Raji (cell line): Measurements from ENCODE around the gene FLOT1.

Experiments
- POLR2A ChIP-seq: IDR thresholded peaks from 2 replicates; pipeline ENCODE4 v1.6.1; 2011; ENCODE audit warnings: low read depth, low read length, control low read depth; ENCODE audit not compliant: insufficient read depth

FLOT1 gene

GRCh38 chr6:30754631-30755030 lies 12.1 kb upstream of the FLOT1 start:
- TF ChIP-seq POLR2A, result no peak

DNA sequence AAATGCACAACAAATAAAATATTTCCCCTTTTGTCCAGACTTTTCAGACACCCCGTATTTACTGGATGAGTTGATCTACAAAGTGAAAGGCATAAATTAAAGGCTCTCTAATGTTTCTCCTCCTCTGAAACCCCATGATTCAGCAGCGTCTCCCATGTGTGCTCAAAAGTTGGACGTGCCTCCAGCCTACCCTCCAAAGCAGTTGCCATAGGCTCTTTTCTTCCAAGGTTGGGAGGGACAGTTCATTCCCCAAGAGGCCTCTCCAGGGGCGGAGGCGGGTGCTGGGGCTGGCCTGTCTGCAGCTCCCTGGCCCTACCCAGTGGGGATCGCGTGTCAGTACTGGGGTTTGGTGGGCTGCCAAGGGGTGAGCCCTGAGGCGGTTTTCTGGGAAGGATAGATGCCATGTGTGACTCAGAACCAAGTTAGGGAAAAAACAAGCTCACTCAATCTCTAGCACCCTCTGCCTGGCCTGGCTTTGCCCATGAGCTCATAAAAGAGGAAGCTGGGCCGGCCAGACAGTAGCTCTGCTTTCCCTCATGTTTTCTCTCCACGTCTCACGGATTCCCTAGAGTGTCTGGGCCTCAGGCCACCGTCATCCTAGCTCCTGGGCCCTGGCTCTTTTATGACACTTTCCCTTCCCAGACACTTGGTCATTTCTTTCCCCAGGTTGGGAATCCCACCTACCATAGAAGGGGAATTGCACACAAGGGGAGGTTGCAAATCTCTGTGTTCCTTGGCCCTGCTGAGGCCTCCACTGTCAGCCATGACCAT lies 9.9 kb upstream of the FLOT1 start:
- TF ChIP-seq POLR2A, result no peak

- no peak for TF ChIP-seq POLR2A
Observed at GRCh38 chr6:30750379-30750668, 7.8 kb upstream of the FLOT1 start.

- TF ChIP-seq POLR2A, result no peak
Observed at GRCh38 chr6:30749554-30750378, 7.3 kb upstream of the FLOT1 start.

DNA sequence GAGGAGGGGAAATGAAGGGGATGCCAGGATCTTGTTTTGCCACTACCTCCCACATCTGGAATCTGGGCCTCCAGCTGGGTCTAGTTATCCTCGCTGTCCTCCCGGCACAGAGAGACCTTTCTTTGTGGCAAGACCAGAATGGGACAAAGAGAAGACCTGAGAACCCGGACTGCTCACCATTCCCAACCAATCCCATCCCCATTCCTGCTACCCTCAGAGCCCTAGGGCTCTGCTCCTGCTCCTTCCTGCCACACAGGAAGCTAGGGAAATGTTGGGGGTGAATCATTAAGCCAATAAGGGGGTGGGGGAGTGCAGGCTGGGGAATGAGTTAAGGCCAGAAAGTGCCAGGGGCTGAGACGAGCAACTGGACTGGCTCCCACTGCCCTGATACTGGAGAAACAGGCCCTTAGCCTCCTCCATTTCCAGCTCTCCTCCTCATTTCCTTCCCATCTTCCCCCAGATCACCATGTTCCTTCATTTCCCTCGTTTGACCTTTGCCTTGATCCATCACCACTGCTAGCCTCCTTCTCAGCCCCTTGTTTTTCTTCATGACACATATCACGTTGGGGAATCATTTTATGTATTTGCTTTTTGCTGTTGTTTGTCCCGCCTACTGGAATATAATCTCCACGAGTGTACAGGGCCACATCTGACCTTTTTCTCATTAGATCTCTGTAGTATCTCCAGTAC lies 6.5 kb upstream of the FLOT1 start:
- TF ChIP-seq POLR2A, result no peak

GRCh38 chr6:30747902-30748769 lies 5.6 kb upstream of the FLOT1 start:
- no peak for TF ChIP-seq POLR2A

DNA sequence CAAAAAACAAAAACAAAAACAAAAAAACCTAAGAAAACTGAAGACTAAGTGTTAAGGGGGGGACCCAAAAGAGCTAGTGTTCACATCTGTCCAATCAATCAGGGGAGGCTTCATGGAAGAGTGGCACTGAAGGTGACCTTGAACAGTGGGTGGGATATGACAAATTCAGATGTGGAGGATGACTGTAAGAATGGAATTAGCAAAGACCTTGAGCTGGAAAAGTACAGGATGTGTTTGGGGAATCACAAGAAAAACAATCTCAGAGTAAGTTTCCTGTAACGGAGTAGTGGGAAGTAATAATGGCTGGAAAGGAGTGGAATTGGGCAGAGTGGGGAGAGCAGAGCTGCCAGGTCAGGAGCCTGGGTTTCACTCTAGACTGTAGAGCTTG lies 4.8 kb upstream of the FLOT1 start:
- no peak for TF ChIP-seq POLR2A

- peak; percentile 69 for TF ChIP-seq POLR2A
Observed at GRCh38 chr6:30744054-30744805, 1.7 kb upstream of the FLOT1 start, which contains the start of gene IER3. Gene IER3 (minus strand): TSS chr6:30744547. CDS start chr6:30744518, 29 bp downstream.

GRCh38 chr6:30743099-30744053 lies 889 bp upstream of the FLOT1 start:
- no peak for TF ChIP-seq POLR2A

- no peak for TF ChIP-seq POLR2A
Observed at GRCh38 chr6:30741789-30742315, 635 bp downstream of the FLOT1 start.

- TF ChIP-seq POLR2A, result no peak
Observed at GRCh38 chr6:30741063-30741779, 1.3 kb downstream of the FLOT1 start.

DNA sequence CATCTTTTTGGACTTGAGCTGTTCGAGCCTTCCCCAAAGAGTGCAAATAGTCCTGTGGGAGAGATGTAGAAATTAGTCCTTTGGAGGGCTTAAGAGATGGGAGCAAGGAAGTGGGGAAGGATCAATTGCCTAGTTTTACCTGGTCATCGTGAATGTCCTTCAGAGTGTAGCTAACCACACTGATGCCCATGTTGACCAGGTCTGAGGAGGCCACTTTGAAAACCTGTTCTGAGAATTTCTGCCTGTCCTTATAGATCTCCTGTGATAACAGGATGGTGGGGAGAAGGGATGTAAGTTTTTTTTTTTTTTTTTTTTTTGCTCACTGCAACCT lies 2.0 kb downstream of the FLOT1 start:
- TF ChIP-seq POLR2A, result no peak

DNA sequence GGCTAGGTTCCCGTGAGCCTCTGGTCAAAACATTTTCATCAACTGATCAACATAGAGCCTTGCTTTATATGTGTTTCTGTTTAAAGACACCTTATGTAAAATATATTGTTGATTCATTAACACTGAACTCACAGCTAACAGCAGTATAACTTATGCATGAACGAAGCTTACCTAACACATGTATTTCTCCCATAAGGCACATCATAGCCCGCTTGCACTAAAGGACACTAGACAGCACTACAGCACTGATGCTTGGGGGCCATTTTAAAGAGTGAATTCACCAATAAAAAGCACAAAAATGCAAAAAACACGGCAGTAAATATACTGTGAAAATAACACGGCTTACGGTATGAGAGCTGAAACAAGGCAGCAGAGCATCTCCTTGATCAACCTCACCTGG lies 4.0 kb downstream of the FLOT1 start:
- no peak for TF ChIP-seq POLR2A
